Measurements from ENCODE around the gene PAQR3.
"Not testable (repeated sequence)": the region's sequence is repeated elsewhere in the genome, so short reads cannot be mapped to it uniquely, and the experiment has no call there.

PAQR3 gene

DNA sequence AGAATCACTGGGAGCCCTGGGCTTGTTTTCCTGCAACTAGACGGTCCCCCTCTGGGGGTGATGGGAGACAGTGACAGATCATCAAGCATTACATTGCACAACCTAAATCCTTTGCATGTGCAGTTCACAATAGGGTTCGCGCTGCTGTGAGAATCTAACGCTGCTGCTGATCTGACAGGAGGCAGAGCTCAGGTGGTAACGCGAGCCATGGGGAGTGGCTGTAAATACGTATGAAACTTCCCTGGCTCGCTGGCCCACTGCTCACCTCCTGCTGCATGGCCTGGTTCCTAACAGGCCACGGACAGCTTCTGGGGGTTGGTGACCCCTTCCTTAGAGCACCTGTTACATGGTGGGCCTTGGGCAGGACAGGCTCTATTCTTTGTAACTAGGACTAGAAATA lies 10.4 kb downstream of the PAQR3 start:
- Histone ChIP-seq H3K27me3 (ENCODE audit: control insufficient read depth, insufficient read depth, low read length) (no peaks in the 10 kb centered on the region), H3K4me3 (ENCODE audit: low read depth, low read length) (no peak overlapping the region), H3K36me3 (ENCODE audit: control insufficient read depth, insufficient read depth, low read length) (peaks cover 67% of the 10 kb centered on the region)

DNA sequence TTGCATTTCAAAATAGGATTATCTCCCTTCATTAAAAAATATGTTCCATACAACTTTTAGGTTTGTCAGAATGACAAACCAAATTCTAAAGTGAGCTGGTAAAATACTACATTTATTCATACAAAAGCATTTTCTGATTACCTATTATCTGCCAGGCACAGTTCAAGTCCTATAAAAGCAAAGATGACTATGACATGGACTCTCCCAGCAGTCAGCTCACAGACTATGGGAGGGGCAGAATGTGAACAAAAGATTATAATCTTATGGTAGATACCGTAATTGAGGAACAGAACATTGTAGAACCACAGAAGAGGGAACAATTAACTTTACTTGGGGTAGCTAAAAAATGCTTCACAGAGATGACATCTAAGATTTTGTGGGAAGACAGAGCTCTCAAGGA lies 12.4 kb downstream of the PAQR3 start:
- Histone ChIP-seq H3K27me3 (ENCODE audit: control insufficient read depth, insufficient read depth, low read length) (no peaks in the 10 kb centered on the region), H3K4me1 (ENCODE audit: control insufficient read depth, insufficient read depth, low read length) (no peaks in the 10 kb centered on the region), H3K36me3 (ENCODE audit: control insufficient read depth, insufficient read depth, low read length) (peaks cover 75% of the 10 kb centered on the region), H3K9me3 (ENCODE audit: control insufficient read depth, insufficient read depth, low read depth, low read length) (no peaks in the 10 kb centered on the region), H3K4me3 (ENCODE audit: low read depth, low read length) (no peak overlapping the region), H3K27ac (ENCODE audit: low read depth, low read length) (no peak overlapping the region), H3K9ac (ENCODE audit: low read length) (no peak overlapping the region)

More for the DNA sequence above, 10.4 kb downstream of the PAQR3 start:
- Histone ChIP-seq H3K9me3 (ENCODE audit: control insufficient read depth, insufficient read depth, low read depth, low read length) (no peaks in the 10 kb centered on the region), H3K9ac (ENCODE audit: low read length) (no peak overlapping the region), H3K4me1 (ENCODE audit: control insufficient read depth, insufficient read depth, low read length) (no peaks in the 10 kb centered on the region), H3K27ac (ENCODE audit: low read depth, low read length) (no peak overlapping the region)

DNA sequence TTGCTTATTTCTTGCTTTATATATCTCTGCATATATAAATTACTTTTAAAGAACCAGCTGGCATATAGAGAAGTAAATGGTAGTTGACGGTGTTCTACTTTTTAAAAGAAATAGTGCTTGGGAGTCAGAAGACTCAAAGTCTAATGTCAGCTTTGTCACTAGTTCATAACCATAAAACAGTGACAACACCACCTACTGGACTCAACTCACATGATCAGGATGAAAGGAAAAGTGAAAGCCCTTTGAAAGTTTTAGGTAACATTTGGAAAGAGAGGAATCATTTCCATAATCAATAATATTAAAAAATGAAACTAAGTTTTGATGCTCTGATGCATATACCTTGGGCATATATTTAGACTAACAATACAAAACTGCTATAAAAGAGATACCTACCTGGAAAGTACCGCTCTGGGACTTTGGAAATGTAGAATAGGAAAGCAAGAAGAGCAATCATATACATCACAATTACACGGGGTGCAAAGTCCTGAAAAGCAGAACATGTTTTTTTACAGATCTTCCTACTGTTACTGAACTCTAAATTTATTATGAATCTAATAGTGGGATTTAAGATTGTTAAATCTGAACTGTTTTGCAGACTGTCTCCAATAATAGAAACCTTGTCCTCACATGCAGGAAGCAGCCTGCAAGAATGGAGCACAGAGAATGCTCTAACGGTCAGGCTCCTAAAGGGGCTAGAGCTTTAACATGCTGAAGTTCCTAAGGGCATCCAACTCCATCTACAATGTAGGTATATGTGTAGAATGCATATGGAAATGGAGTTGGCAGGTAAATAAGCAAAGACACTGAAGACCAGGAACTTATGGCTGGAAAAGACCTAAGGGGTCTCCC lies 15.6 kb downstream of the PAQR3 start:
- Histone ChIP-seq H3K36me3 (ENCODE audit: control insufficient read depth, insufficient read depth, low read length) (peaks cover 72% of the 10 kb centered on the region), H3K4me3 (ENCODE audit: low read depth, low read length) (no peak overlapping the region), H3K9ac (ENCODE audit: low read length) (no peak overlapping the region), H3K4me1 (ENCODE audit: control insufficient read depth, insufficient read depth, low read length) (no peaks in the 10 kb centered on the region), H3K27me3 (ENCODE audit: control insufficient read depth, insufficient read depth, low read length) (no peaks in the 10 kb centered on the region), H3K9me3 (ENCODE audit: control insufficient read depth, insufficient read depth, low read depth, low read length) (no peaks in the 10 kb centered on the region), H3K27ac (ENCODE audit: low read depth, low read length) (no peak overlapping the region)

DNA sequence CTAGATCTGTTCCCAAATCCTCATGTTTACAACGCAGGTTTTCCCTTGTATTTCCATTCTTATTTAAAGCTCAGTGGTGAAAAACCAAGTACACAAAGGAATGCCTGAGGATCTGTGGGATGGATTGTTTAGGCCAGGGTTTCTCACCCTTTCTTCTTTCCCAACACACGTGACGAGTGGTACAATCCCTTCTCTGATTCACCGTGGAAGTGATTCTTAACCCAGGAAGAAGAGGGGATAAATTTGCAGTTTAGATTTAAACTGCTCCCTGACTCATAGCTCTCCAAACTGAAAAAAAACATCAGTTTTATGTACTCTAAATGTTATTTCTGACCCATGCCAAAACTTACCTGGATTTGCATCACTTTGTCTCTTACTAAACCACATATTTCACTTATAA lies 17.0 kb downstream of the PAQR3 start:
- H3K27me3 ChIP-seq (ENCODE audit: control insufficient read depth, insufficient read depth, low read length) = no peaks in the 10 kb centered on the region
- no peaks in the 10 kb centered on the region for H3K9me3 ChIP-seq (ENCODE audit: control insufficient read depth, insufficient read depth, low read depth, low read length)
- no peak overlapping the region for H3K4me3 ChIP-seq (ENCODE audit: low read depth, low read length)
- H3K4me1 ChIP-seq (ENCODE audit: control insufficient read depth, insufficient read depth, low read length) = no peaks in the 10 kb centered on the region
- no peak overlapping the region for H3K27ac ChIP-seq (ENCODE audit: low read depth, low read length)
- H3K9ac ChIP-seq (ENCODE audit: low read length) = no peak overlapping the region
- H3K36me3 ChIP-seq (ENCODE audit: control insufficient read depth, insufficient read depth, low read length) = peaks cover 64% of the 10 kb centered on the region

DNA sequence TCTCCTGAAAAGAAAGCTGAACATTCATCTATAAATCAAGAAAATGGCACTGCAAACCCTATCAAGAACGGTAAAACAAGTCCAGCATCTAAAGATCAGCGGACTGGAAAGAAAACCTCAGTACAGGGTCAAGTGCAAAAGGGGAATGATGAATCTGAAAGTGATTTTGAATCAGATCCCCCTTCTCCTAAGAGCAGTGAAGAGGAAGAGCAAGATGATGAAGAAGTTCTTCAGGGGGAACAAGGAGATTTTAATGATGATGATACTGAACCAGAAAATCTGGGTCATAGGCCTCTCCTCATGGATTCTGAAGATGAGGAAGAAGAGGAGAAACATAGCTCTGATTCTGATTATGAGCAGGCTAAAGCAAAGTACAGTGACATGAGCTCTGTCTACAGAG lies 28.6 kb downstream of the PAQR3 start:
- no peaks in the 10 kb centered on the region for H3K27me3 ChIP-seq (ENCODE audit: control insufficient read depth, insufficient read depth, low read length)
- H3K27ac ChIP-seq (ENCODE audit: low read depth, low read length) = no peak overlapping the region
- H3K4me1 ChIP-seq (ENCODE audit: control insufficient read depth, insufficient read depth, low read length) = no peaks in the 10 kb centered on the region
- H3K4me3 ChIP-seq (ENCODE audit: low read depth, low read length) = no peak overlapping the region
- H3K9ac ChIP-seq (ENCODE audit: low read length) = no peak overlapping the region
- no peaks in the 10 kb centered on the region for H3K9me3 ChIP-seq (ENCODE audit: control insufficient read depth, insufficient read depth, low read depth, low read length)
- peaks cover 28% of the 10 kb centered on the region for H3K36me3 ChIP-seq (ENCODE audit: control insufficient read depth, insufficient read depth, low read length)

DNA sequence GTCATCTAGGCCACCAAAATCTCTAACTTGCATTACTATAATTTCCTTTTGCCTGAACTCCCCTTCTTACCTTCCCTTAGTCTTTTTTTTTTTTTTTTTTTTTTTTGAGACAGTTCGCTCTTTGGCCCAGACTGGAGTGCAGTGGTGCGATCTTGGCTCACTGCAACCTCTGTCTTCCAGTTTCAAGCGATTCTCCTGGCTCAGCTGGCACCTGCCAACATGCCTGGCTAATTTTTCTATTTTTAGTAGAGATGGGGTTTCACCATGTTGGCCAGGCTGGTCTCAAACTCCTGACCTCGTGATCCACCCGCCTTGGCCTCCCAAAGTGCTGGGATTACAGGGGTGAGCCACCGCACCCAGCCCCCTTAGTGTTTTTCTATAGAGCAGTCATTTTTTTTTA lies 30.3 kb downstream of the PAQR3 start:
- H3K36me3 ChIP-seq (ENCODE audit: control insufficient read depth, insufficient read depth, low read length) = peaks cover 17% of the 10 kb centered on the region
- H3K27ac ChIP-seq (ENCODE audit: low read depth, low read length); H3K9ac ChIP-seq (ENCODE audit: low read length); H3K27me3 ChIP-seq (ENCODE audit: control insufficient read depth, insufficient read depth, low read length); H3K4me1 ChIP-seq (ENCODE audit: control insufficient read depth, insufficient read depth, low read length); H3K4me3 ChIP-seq (ENCODE audit: low read depth, low read length); H3K9me3 ChIP-seq (ENCODE audit: control insufficient read depth, insufficient read depth, low read depth, low read length): not testable (repeated sequence)

DNA sequence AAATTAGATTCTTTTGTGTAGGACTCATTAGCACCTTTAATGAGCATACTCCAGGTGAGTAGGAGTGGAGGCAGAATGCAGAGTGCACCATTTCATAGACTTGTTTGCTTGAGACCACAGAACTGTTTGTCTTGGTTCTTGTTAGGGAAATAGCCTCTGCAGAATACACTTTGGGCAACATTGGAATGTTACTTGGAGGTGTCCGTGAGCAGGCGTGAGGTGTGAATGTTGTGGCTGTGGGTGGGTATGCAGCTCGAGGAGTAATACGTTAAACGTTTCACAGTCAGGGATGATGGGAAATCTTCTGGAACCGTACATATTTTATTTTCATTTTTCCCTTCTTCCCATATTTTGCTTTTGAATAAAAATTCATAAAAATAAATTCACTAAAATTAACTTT lies 31.6 kb downstream of the PAQR3 start:
- Histone ChIP-seq H3K36me3 (ENCODE audit: control insufficient read depth, insufficient read depth, low read length) (peaks cover 15% of the 10 kb centered on the region), H3K9ac (ENCODE audit: low read length) (no peak overlapping the region), H3K9me3 (ENCODE audit: control insufficient read depth, insufficient read depth, low read depth, low read length) (no peaks in the 10 kb centered on the region), H3K27ac (ENCODE audit: low read depth, low read length) (no peak overlapping the region), H3K4me3 (ENCODE audit: low read depth, low read length) (no peak overlapping the region), H3K27me3 (ENCODE audit: control insufficient read depth, insufficient read depth, low read length) (no peaks in the 10 kb centered on the region), H3K4me1 (ENCODE audit: control insufficient read depth, insufficient read depth, low read length) (no peaks in the 10 kb centered on the region)

DNA sequence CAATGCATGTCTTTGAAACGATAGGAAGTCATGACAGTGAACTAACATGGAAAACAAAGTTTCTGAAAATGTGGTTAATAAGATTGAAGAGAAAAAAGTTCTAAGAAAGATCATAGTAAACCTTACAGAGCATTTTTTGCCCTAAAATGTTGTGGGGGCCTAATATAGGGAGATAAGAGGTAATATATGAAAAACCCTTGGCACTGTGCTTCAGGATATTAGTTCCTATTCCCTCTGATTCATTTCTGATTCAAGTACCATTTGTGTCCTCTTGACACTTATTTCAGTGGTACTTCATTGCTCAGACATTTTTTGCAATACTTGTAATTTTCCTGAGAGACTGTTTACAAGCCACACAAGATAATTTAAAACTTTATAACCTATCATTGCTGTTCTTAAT lies 35.1 kb downstream of the PAQR3 start:
- Histone ChIP-seq H3K4me3 (ENCODE audit: low read depth, low read length) (no peak overlapping the region), H3K27ac (ENCODE audit: low read depth, low read length) (no peak overlapping the region), H3K27me3 (ENCODE audit: control insufficient read depth, insufficient read depth, low read length) (no peaks in the 10 kb centered on the region), H3K4me1 (ENCODE audit: control insufficient read depth, insufficient read depth, low read length) (no peaks in the 10 kb centered on the region), H3K9ac (ENCODE audit: low read length) (no peak overlapping the region), H3K36me3 (ENCODE audit: control insufficient read depth, insufficient read depth, low read length) (no peaks in the 10 kb centered on the region), H3K9me3 (ENCODE audit: control insufficient read depth, insufficient read depth, low read depth, low read length) (no peaks in the 10 kb centered on the region)

DNA sequence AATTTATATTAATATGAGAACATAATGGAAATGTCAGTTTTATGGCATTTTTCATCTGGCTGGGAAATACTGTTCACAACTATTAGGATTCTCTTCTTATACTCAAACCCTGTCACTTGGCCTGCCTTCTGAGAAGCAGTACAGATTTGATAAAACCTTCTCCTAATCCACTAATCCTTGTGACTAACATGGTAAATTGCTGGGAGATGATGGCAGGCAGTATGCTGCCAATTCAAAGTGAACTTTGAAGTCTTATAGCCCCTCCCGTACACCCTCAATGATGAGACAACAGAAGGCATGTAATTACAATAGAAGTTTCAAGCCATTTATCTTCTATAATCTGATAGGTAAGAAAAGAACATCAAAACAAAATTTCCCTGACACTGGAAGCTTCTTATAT lies 36.9 kb downstream of the PAQR3 start:
- H3K4me1 ChIP-seq (ENCODE audit: control insufficient read depth, insufficient read depth, low read length) = no peaks in the 10 kb centered on the region
- no peaks in the 10 kb centered on the region for H3K36me3 ChIP-seq (ENCODE audit: control insufficient read depth, insufficient read depth, low read length)
- no peak overlapping the region for H3K27ac ChIP-seq (ENCODE audit: low read depth, low read length)
- H3K4me3 ChIP-seq (ENCODE audit: low read depth, low read length) = no peak overlapping the region
- no peak overlapping the region for H3K9ac ChIP-seq (ENCODE audit: low read length)
- H3K9me3 ChIP-seq (ENCODE audit: control insufficient read depth, insufficient read depth, low read depth, low read length) = no peaks in the 10 kb centered on the region
- H3K27me3 ChIP-seq (ENCODE audit: control insufficient read depth, insufficient read depth, low read length) = no peaks in the 10 kb centered on the region

DNA sequence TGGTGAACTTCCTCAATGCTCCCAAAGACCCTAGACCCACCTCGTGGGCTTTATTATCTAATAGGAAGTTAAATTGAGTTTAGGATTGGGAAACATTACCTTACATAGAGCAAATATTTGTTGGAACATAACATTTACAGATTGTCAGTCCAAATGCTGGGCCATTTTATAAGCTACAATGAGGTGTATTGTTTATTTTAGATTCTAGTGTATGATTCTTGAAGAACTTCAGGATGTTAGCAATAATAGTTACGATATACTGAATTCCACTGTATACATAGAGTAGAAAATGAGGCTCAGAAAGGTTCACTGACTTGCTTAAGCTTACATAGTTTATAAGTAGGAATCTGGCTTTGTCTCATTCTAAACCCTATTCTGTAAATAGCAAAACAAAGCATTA lies 37.4 kb downstream of the PAQR3 start:
- H3K4me1 ChIP-seq (ENCODE audit: control insufficient read depth, insufficient read depth, low read length) = no peaks in the 10 kb centered on the region

DNA sequence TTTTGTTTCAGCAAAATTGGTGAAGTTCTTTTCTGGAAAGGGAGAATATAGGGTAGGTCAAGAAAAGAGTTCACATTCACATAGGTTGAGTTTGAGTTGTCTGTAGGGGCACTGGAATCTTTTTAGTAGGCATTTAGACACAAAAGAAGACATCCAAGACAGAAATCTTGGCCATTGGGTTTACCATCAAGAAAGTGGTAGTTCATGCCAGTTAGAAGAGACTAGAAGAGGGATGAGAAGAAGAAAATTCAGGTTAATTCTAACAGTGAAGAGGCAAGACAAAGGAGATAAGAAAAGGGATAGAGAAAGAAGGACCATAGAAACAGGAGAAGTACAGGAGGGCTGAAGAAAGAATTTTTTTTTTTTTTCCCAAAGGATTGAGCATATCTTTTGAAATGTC lies 39.9 kb downstream of the PAQR3 start:
- peaks cover 5% of the 10 kb centered on the region; the same call in 1 of the 2 replicates for H3K36me3 ChIP-seq (ENCODE audit: control insufficient read depth, insufficient read depth, low read length)
- H3K9ac ChIP-seq (ENCODE audit: low read length) = no peak overlapping the region
- no peaks in the 10 kb centered on the region for H3K4me1 ChIP-seq (ENCODE audit: control insufficient read depth, insufficient read depth, low read length)
- no peaks in the 10 kb centered on the region for H3K27me3 ChIP-seq (ENCODE audit: control insufficient read depth, insufficient read depth, low read length)
- no peaks in the 10 kb centered on the region for H3K9me3 ChIP-seq (ENCODE audit: control insufficient read depth, insufficient read depth, low read depth, low read length)
- no peak overlapping the region for H3K27ac ChIP-seq (ENCODE audit: low read depth, low read length)
- H3K4me3 ChIP-seq (ENCODE audit: low read depth, low read length) = no peak overlapping the region

More for the DNA sequence above, 37.4 kb downstream of the PAQR3 start:
- Histone ChIP-seq H3K27me3 (ENCODE audit: control insufficient read depth, insufficient read depth, low read length) (no peaks in the 10 kb centered on the region), H3K36me3 (ENCODE audit: control insufficient read depth, insufficient read depth, low read length) (no peaks in the 10 kb centered on the region), H3K4me3 (ENCODE audit: low read depth, low read length) (no peak overlapping the region), H3K27ac (ENCODE audit: low read depth, low read length) (no peak overlapping the region), H3K9ac (ENCODE audit: low read length) (no peak overlapping the region), H3K9me3 (ENCODE audit: control insufficient read depth, insufficient read depth, low read depth, low read length) (no peaks in the 10 kb centered on the region)
